ENCODE results near the gene CPZ.

DNA sequence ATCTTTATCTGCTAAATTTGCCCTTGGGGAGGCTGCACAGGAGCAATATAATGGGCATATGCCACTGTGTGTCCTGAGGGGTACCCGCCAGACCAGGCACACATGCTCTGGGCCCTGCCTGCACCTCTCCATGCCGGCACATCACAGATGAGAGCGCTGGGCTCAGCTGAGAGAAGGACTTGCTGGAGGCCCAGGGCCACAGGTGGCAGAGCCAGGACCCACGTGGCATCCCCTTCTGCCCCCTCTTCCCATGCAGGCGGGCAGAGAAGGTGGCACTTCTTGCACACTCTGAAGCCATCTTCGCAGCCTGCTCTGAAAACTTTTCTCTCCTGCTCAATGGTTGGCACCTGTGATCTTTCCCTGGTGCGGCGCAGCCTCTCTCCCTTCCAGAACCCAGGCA lies 20.1 kb downstream of the CPZ start:
- TF ChIP-seq, protein P1, sequence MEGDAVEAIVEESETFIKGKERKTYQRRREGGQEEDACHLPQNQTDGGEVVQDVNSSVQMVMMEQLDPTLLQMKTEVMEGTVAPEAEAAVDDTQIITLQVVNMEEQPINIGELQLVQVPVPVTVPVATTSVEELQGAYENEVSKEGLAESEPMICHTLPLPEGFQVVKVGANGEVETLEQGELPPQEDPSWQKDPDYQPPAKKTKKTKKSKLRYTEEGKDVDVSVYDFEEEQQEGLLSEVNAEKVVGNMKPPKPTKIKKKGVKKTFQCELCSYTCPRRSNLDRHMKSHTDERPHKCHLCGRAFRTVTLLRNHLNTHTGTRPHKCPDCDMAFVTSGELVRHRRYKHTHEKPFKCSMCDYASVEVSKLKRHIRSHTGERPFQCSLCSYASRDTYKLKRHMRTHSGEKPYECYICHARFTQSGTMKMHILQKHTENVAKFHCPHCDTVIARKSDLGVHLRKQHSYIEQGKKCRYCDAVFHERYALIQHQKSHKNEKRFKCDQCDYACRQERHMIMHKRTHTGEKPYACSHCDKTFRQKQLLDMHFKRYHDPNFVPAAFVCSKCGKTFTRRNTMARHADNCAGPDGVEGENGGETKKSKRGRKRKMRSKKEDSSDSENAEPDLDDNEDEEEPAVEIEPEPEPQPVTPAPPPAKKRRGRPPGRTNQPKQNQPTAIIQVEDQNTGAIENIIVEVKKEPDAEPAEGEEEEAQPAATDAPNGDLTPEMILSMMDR (IDR thresholded peaks at IDR 0.05; ENCODE audit: low read length), result no peak
- no peak for TF ChIP-seq EZH2 (optimal IDR thresholded peaks at IDR 0.05; ENCODE audit: low read depth, low read length)
- TF ChIP-seq EZH2phosphoT487 (IDR thresholded peaks at IDR 0.05; ENCODE audit: low read length), result no peak
